HG03139 (cell line): ENCODE data around the gene NEURL4.
"Not testable (repeated sequence)": the region's sequence is repeated elsewhere in the genome, so short reads cannot be mapped to it uniquely, and the experiment has no call there.

Source experiments
- ATAC-seq: cut with Tn5 transposase; IDR thresholded peaks from one replicate; pipeline ENCODE4 v1.9.1; 2021; ENCODE audit not compliant: unreplicated experiment

Gene NEURL4

DNA sequence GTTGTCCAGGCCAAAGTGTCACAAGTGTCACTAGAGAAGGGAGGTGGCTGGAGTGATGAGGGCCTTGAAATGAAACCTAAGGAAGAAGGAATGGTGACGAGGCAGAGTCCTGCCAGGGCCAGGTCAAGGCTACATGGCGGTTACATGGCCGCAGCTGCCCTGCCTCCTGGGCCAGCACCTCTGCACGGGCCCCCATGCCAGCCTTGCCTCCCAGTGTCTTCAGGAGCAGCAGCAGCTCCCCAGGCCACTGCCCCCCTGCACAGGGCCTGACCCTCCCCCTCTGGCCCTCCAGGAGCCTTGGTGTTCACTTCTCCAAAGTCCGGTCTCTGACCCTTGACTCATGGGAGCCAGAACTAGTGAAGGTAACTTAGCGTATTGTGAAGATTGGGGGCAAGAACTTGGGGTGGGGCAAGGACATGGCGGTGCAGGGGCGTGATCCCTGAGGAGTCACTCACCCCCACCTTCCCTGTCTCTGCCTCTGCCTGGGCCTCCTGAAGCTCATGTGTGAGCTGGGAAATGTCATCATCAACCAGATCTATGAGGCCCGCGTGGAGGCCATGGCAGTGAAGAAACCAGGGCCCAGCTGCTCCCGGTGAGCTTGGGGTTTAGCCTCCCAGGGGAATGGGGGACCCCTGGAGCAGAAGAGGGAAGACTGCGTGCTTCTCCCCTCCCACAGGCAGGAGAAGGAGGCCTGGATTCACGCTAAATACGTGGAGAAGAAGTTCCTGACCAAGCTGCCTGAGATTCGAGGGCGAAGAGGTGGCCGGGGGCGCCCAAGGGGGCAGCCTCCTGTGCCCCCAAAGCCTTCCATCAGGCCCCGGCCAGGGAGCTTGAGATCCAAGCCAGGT lies 18.7 kb upstream of the NEURL4 start:
- no peak for ATAC-seq

- no peak for ATAC-seq
Measured at GRCh38 chr17:7346761-7347614, 17.9 kb upstream of the NEURL4 start.

DNA sequence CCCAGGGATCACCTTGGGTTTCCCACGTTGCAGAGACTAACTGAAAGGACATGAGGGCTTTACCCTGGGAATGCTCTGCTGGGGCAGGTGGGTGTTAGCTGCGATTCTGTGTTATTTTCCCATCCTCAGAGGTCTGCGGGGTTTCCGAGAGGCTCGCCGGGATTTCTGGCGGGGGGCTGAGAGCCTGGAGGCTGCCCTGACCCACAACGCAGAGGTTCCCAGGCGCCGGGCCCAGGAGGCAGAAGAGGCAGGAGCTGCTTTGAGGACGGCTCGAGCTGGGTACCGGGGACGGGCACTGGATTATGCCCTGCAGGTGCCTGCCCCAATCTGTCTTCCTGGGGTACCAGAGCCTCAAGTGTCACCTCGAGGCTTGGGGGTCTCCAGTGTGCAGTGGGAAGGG lies 14.1 kb upstream of the NEURL4 start:
- ATAC-seq: no peak

GRCh38 chr17:7341842-7342241 lies 12.7 kb upstream of the NEURL4 start:
- ATAC-seq: no peak

DNA sequence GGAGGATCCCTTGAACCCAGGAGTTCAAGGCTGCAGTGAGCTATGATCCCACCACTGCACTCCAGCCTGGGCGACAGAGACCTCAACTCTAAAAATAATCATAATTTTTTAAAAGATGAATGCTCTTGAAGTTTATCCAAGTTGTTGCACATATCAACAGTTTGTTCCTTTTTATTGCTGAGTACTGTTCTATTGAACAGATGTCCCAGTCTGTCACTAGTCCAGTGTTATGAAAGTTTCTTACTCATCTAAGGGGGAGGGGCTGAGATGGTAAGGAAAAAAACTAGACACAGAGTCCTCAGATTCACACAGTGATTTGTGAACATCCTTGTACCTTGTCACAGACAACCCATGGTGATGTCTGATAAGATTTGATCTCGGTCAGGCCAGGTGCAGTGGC lies 11.0 kb upstream of the NEURL4 start:
- no peak for ATAC-seq

DNA sequence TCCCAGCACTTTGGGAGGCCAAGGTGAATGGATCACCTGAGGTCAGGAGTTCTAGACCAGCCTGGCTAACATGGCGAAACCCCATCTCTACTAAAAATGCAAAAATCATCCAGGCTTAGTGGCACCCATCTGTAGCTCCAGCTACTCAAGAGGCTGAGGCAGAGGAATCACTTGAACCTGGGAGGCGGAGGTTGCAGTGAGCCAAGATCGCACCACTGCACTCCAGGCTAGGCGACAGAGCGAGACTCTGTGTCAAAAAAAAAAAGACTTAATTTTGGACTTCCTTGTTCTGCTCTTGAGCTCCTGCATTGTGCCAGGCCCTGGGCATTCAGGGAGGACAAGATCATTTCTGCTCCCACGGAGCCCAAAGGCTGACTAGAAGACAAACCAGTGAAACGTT lies 8.5 kb upstream of the NEURL4 start:
- not testable (repeated sequence) for ATAC-seq

DNA sequence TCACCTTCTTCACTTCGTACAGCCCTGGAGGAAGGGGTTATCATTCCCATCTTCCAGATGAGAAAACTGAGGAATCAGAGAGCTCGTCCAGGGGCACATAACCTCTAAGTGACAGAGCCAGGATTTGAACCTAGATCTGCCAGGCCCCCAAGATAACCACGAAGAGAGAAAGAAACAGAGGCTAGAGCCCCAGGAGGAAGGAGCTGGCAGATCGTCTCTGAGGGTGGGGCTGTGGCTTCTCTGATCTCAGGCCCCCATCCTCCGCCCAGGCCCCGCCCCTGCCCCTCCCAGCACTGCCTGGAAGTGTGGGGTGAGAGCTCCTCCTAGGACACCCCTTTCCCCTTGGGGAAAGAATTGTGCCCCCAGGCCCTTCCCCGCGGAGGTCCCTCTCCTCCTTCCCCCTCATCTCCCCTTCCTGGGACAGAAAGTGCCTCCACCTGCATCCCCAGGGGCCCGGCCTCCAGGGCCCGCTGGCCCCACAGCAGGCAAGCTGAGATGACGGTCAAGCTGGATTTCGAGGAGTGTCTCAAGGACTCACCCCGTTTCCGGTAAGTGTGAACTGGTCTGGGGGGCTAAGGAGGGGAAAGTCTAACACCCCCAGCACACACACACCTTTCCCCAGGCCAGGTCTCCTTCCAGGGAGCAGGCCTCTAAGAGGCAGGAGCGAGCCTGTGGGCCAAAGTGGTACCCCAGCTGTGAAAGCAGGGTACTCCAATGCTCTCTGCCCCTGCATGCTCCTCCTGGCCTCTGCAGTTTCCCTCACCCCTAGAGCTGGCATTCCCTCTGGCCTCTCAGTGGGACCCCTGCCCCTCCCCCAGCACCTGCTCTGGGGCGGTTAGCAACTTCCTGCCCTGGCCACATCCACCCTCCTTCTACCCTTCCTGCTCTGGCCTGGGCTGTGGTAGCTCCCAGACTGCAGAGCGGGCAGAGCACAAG lies 7.4 kb upstream of the NEURL4 start, which contains the start of gene ACAP1:
Gene ACAP1 (plus strand): TSS at position 290 of the 936 bp plus-strand sequence. CDS start 206 bp downstream, at position 496.
- ATAC-seq: no peak

DNA sequence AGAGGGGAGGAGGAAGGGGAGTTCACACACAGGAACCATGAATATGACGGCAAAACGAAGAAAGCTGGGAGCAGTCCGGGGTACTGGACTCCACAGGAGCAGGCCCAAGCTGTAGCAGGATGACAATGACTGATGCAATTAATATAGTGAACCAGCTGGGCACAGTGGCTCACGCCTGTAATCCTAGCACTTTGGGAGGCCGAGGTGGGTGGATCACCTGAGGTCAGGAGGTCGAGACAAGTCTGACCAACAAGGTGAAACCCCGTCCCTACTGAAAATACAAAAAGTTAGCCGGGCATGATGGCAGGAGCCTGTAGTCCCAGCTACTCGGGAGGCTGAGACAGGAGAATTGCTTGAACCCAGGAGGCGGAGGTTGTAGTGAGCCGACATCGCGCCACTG lies 6.6 kb upstream of the NEURL4 start:
- not testable (repeated sequence) for ATAC-seq

GRCh38 chr17:7334938-7335538 lies 5.9 kb upstream of the NEURL4 start:
- ATAC-seq: no peak

DNA sequence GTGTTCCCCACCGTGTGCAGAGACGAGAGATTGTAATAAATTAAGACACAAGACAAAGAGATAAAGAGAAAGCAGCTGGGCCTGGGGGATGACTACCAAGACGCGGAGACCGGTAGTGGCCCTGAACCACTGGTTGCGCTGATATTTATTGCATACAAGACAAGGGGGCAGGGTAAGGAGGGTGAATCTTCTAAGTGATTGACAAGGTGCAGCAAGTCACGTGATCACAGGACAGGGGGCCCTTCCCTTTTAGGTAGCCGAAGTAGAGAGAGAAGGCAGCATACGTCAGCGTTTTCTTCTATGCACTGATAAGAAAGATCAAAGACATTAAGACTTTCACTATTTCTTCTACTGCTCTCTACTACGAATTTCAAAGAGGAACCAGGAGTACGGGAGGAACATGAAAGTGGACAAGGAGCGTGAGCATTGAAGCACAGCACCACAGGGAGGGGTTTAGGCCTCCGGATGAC lies 3.5 kb upstream of the NEURL4 start:
- not testable (repeated sequence) for ATAC-seq

GRCh38 chr17:7332111-7332510 lies 3.0 kb upstream of the NEURL4 start:
- ATAC-seq: no peak

DNA sequence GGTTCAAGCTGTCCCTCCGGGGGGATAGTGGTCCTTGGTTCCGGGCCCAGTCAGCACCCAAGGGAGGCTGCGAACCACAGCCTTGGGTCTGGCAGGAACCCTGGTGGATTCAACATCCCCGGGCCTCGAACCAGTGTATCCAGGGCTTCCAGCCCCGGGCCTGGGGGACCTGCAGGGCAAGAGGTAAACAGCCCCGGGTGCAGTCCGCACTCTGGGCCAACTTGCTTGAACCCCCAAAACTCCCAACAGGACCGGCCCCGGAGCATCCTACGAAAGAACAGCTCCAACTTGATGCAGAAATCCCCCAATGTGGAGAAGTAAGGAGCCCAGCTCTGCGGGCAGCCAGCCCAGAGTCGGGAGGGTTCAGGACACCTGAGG lies 1.5 kb upstream of the NEURL4 start:
- ATAC-seq: no peak

DNA sequence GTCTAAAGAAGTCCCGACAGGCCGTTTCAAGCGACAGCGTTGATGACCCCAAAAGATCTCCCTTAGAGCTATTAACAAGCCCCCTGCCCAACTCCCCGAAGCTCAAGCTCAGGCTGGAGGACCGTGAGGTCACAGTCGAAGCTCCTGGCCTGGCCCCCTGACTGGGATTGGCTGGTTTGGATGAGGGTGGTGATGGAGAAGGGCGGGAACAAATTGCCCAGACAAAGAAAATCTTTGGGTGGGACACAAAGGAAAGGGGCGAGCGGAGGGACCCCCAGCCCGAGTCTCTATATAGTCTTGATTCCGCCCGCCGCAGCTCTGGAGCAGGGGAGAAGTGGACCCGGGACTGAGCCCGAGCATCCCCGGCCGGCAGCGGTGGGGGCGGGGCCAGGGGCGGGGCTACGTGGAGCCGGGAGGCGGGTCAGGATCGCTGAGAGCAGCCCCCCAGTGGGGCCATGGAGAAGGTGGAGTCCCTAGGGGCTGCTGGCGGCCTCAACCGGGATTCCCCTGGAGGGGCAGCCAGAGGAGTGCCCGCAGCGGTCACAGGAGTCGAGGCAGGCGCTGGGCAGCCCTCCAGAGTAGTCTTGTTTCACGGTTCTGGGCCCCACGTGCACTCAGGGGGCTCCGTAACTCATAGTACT lies 982 bp upstream of the NEURL4 start:
- peak; percentile 33 for ATAC-seq

GRCh38 chr17:7329374-7329996 lies 350 bp upstream of the NEURL4 start:
- peak; percentile 47 for ATAC-seq

DNA sequence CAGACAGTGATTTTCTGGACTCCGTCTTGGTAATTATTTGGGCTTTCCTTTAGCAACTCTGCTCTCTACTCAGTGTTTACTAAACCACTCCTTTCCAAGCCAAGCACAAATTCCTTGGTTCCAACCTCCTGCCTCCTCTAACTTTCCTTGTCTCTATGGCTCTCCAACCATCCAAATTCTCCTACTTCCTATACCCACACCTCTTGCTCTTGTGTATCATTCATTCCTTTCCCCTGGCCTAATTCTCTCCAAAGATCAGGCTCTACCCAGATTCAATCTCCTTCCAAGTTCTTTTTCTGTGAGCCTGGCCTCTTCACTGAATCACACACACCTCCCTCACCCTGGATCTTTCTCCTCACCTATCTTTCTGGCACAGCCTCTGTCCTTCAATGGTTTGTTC lies 1.1 kb downstream of the NEURL4 start:
- ATAC-seq: no peak

- no peak for ATAC-seq
Measured at GRCh38 chr17:7327501-7327900, 1.6 kb downstream of the NEURL4 start.

- no peak for ATAC-seq
Measured at GRCh38 chr17:7327056-7327455, 2.1 kb downstream of the NEURL4 start.

DNA sequence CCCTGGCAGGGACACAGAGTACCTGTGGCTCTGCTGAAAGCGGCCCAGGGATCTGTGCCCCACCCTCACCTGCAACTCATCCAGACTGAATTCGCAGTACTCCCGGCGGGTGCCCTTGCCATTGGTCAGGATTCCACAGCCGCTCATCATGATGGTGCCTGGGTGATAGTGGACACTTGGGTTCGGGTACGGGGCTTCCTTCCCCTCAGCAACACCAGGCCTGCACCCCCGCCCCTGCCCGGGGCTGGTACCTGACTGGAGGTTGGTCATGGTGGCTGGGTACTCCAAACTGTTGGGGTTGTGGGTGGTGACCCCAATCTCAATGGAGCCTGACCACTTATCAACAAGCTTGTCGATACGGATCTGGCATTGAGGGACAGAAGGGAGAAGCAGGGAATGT lies 2.9 kb downstream of the NEURL4 start:
- no peak for ATAC-seq

GRCh38 chr17:7325031-7325528 lies 4.1 kb downstream of the NEURL4 start:
- no peak for ATAC-seq
